GM23338 (cell line): ENCODE measurements around the gene PROCA1.

Experiments used
- CTCF ChIP-seq, 2 experiments: fragments of 200-600 bp in 1 of 2; sonication (generic) in 1 of 2; conservative IDR thresholded peaks; 2 replicates each; pipeline versions ENCODE4 v1.5.1 to v1.6.1; 2016 to 2017; ENCODE audit warnings: antibody characterized with exemption in 2 of 2, low read depth in 2 of 2, mild to moderate bottlenecking in 2 of 2, moderate library complexity in 1 of 2
- EZH2 ChIP-seq: fragments of 200-600 bp; sonication (generic); IDR thresholded peaks from one replicate; pipeline ENCODE4 v1.8.0; 2017; ENCODE audit warnings: antibody characterized with exemption, mild to moderate bottlenecking, low read depth; ENCODE audit not compliant: unreplicated experiment
- EZH2phosphoT487 ChIP-seq: fragments of 200-600 bp; sonication (generic); IDR thresholded peaks from one replicate; pipeline ENCODE4 v1.8.1; 2018; ENCODE audit warnings: antibody characterized with exemption; ENCODE audit not compliant: unreplicated experiment
- JUNB ChIP-seq: IDR thresholded peaks from one replicate; pipeline ENCODE4 v1.6.1; 2016; ENCODE audit warnings: antibody characterized with exemption; ENCODE audit not compliant: unreplicated experiment
- POLR2AphosphoS5 ChIP-seq: IDR thresholded peaks from 2 replicates; pipeline ENCODE4 v1.6.1; 2016; ENCODE audit warnings: antibody characterized with exemption, low read depth
- REST ChIP-seq: IDR thresholded peaks from one replicate; pipeline ENCODE4 v1.6.1; 2018; ENCODE audit warnings: antibody characterized with exemption; ENCODE audit not compliant: unreplicated experiment
- ZNF114 ChIP-seq: fragments of 250-450 bp; sonication (Bioruptor Pico); IDR thresholded peaks from 2 replicates; pipeline ENCODE4 v1.5.0; 2020; ENCODE audit warnings: mild to moderate bottlenecking, moderate library complexity

- TF ChIP-seq EZH2 (no peak), ZNF114 (CRISPR knock-in tag) (no peak), POLR2AphosphoS5 (no peak), REST (no peak), CTCF (conservative IDR thresholded peaks at IDR 0.05; ENCODE audit: low read depth in 2 of 2) (no peak), JUNB (no peak), EZH2phosphoT487 (no peak)
Observed at GRCh38 chr17:28712705-28713415, 1.2 kb upstream of the PROCA1 start.
